NCI-H2227 treated with DMSO at 0.1 percent for 48 hours (cell line): Measurements from ENCODE around the gene MC2R.
"Not testable (repeated sequence)": the region's sequence is repeated elsewhere in the genome, so short reads cannot be mapped to it uniquely, and the experiment has no call there.

Experiments
- DNase-seq: peaks from one replicate; lab custom pipeline; 2025; lab: John Stamatoyannopoulos, UW

Gene MC2R

GRCh38 chr18:13893418-13893760 lies 21.9 kb downstream of the MC2R start:
- no peak for DNase-seq

GRCh38 chr18:13892098-13892497 lies 23.2 kb downstream of the MC2R start:
- DNase-seq = no peak

GRCh38 chr18:13890761-13891361 lies 24.5 kb downstream of the MC2R start:
- no peak for DNase-seq

GRCh38 chr18:13889671-13890070 lies 25.7 kb downstream of the MC2R start:
- no peak for DNase-seq

GRCh38 chr18:13888191-13888716 lies 27.1 kb downstream of the MC2R start:
- no peak for DNase-seq

- no peak for DNase-seq
These were observed 30.3 kb downstream of the MC2R start for GRCh38 chr18:13885009-13885408.

GRCh38 chr18:13879937-13880336 lies 35.4 kb downstream of the MC2R start:
- no peak for DNase-seq

GRCh38 chr18:13879492-13879891 lies 35.8 kb downstream of the MC2R start:
- no peak for DNase-seq

GRCh38 chr18:13878857-13879256 lies 36.5 kb downstream of the MC2R start:
- no peak for DNase-seq

- DNase-seq = no peak
These were observed 38.2 kb downstream of the MC2R start for GRCh38 chr18:13877157-13877556.

- DNase-seq = no peak
These were observed 40.8 kb downstream of the MC2R start for GRCh38 chr18:13874558-13874957.

GRCh38 chr18:13872932-13873331 lies 42.4 kb downstream of the MC2R start:
- no peak for DNase-seq

GRCh38 chr18:13872373-13872772 lies 43.0 kb downstream of the MC2R start:
- DNase-seq = no peak

GRCh38 chr18:13871701-13872100 lies 43.6 kb downstream of the MC2R start:
- no peak for DNase-seq

GRCh38 chr18:13868501-13869271 lies 46.6 kb downstream of the MC2R start:
- no peak for DNase-seq

- not testable (repeated sequence) for DNase-seq
These were observed 52.4 kb downstream of the MC2R start for GRCh38 chr18:13862898-13863297.

- DNase-seq = no peak
These were observed 65.5 kb downstream of the MC2R start for GRCh38 chr18:13849791-13850190.

GRCh38 chr18:13836559-13836958 lies 78.8 kb downstream of the MC2R start:
- no peak for DNase-seq

GRCh38 chr18:13835202-13835601 lies 80.1 kb downstream of the MC2R start:
- no peak for DNase-seq

GRCh38 chr18:13834496-13835015 lies 80.8 kb downstream of the MC2R start:
- no peak for DNase-seq
